Renal cortex interstitium (tissue), 11 donors: ENCODE results near the gene WBP4. TPM values are rescaled to one million over a fixed set of nuclear protein-coding genes. Genes with fewer than 3 reads are reported as not detected.
"Not testable (repeated sequence)": the region's sequence is repeated elsewhere in the genome, so short reads cannot be mapped to it uniquely, and the experiment has no call there.

Source experiments
- DNase-seq, 11 donors: peaks; one replicate each; pipeline ENCODE4 v3.0.0-alpha.2; 2013; ENCODE audit warnings: low read depth in 9 of 11, low spot score in 4 of 11; ENCODE audit errors: extremely low read depth in 1 of 11
- polyA plus RNA-seq, 3 donors: library from polyadenylated mRNA; unstranded; fragments of 120-200 nt; gene quantifications; one replicate each; pipeline ENCODE4 v1.2.1, GENCODE V29; 2013; ENCODE audit not compliant: insufficient read length in 3 of 3

WBP4 gene
- polyA plus RNA-seq, 3 donors = 22.8 to 26.5 (median 25.7) TPM

GRCh38 chr13:41061914-41062837, 867 bp downstream of the WBP4 start:
- DNase-seq = peak in 10 of 11 donors; percentile 3 to 65 (median 52)

- no peak for DNase-seq
These were observed 3.2 kb downstream of the WBP4 start for GRCh38 chr13:41064493-41064892.

GRCh38 chr13:41065078-41065477, 3.8 kb downstream of the WBP4 start:
- DNase-seq = no peak

- DNase-seq = no peak
These were observed 13.2 kb downstream of the WBP4 start for GRCh38 chr13:41074523-41074922.

- DNase-seq = peak in 7 of 11 donors; percentile 13 to 43 (median 22)
These were observed 13.7 kb downstream of the WBP4 start for GRCh38 chr13:41075034-41075433.

GRCh38 chr13:41075485-41075884, 14.2 kb downstream of the WBP4 start:
- no peak for DNase-seq

- no peak for DNase-seq
These were observed 16.2 kb downstream of the WBP4 start for GRCh38 chr13:41077475-41077874.

GRCh38 chr13:41079725-41080124, 18.4 kb downstream of the WBP4 start:
- DNase-seq = no peak

GRCh38 chr13:41085961-41086585, 24.8 kb downstream of the WBP4 start:
- no peak for DNase-seq

GRCh38 chr13:41095681-41096080, 34.4 kb downstream of the WBP4 start:
- DNase-seq = not testable (repeated sequence)

GRCh38 chr13:41098761-41099160, 37.5 kb downstream of the WBP4 start:
- no peak for DNase-seq

- no peak for DNase-seq
These were observed 38.7 kb downstream of the WBP4 start for GRCh38 chr13:41099986-41100385.

- DNase-seq = no peak
These were observed 45.8 kb downstream of the WBP4 start for GRCh38 chr13:41107104-41107571.

GRCh38 chr13:41107584-41108014, 46.3 kb downstream of the WBP4 start:
- no peak for DNase-seq

- no peak for DNase-seq
These were observed 50.1 kb downstream of the WBP4 start for GRCh38 chr13:41111454-41111853.

GRCh38 chr13:41117869-41118268, 56.6 kb downstream of the WBP4 start:
- DNase-seq = no peak

- DNase-seq = no peak
These were observed 61.5 kb downstream of the WBP4 start for GRCh38 chr13:41122838-41123237.

- DNase-seq = no peak
These were observed 66.4 kb downstream of the WBP4 start for GRCh38 chr13:41127701-41128100.

GRCh38 chr13:41130356-41130755, 69.0 kb downstream of the WBP4 start:
- no peak for DNase-seq

- DNase-seq = not testable (repeated sequence)
These were observed 69.9 kb downstream of the WBP4 start for GRCh38 chr13:41131189-41131588.
